ENCODE results near the gene GGT6.

DNA sequence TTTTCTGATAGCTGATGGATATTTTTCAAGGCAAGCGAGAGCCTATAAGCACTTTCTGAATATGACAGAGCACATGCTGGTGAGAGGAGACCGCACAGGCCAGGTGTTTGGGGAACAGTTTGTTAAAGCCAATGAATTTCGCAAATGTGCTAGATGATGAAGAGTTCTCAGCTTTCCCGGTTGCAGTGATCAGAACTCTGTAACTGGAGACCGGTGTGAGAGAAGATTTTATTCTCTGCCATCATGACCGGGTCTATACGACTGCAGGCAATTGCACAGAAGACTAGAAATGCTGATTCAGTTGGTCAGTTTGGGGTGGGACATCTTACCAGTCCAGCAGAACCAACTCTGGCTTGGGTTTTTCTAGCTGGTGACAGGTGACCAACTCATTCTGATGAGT is 49.4 kb upstream of the GGT6 start:
- TF ChIP-seq, protein P1, sequence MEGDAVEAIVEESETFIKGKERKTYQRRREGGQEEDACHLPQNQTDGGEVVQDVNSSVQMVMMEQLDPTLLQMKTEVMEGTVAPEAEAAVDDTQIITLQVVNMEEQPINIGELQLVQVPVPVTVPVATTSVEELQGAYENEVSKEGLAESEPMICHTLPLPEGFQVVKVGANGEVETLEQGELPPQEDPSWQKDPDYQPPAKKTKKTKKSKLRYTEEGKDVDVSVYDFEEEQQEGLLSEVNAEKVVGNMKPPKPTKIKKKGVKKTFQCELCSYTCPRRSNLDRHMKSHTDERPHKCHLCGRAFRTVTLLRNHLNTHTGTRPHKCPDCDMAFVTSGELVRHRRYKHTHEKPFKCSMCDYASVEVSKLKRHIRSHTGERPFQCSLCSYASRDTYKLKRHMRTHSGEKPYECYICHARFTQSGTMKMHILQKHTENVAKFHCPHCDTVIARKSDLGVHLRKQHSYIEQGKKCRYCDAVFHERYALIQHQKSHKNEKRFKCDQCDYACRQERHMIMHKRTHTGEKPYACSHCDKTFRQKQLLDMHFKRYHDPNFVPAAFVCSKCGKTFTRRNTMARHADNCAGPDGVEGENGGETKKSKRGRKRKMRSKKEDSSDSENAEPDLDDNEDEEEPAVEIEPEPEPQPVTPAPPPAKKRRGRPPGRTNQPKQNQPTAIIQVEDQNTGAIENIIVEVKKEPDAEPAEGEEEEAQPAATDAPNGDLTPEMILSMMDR (IDR thresholded peaks at IDR 0.05) = no peak
- TF ChIP-seq POLR2A (IDR thresholded peaks at IDR 0.05) (no peak), POLR2AphosphoS5 (IDR thresholded peaks at IDR 0.05; ENCODE audit: insufficient read depth in 1 of 2, low read depth in 1 of 2) (no peak)
